ENCODE measurements around the gene MYL6B. TPM values are rescaled to one million over a fixed set of nuclear protein-coding genes. Genes with fewer than 3 reads are reported as not detected.
A peak's percentile ranks its signal among the peaks of the same experiment; 100 is the strongest.
"Not testable (repeated sequence)": the region's sequence is repeated elsewhere in the genome, so short reads cannot be mapped to it uniquely, and the experiment has no call there.

The MYL6B gene
- total RNA-seq, 3 donors from 2014 or later: 30.3 to 34.5 (median 30.8) TPM

DNA sequence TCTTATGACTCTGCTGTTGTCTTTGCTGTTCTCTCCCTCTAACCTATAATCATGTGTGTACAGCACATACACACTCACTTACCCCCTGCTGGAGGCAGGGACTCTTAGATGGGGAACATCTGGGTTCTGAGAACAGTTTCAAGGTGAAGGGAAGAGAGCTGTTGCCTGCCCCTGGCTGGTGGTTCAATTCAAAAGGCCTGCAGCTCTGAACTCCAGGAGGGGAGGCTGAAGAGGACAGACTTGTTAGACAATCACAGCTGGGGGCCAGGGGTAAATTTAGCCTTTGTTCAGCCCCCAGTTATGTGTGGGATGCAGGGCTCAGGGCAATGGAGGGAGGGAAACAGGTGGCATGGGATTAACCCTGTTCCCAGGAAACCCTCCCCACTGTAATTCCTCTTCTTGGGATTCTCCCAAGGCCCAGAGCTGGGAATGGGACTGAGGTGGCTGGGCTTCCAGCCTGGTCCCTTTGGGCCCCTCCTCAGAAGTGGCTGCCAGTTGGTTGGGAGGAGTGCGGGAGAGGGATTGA is 1.9 kb downstream of the MYL6B start:
- H3K4me1 Mint-ChIP-seq (ENCODE audit: low read depth): peaks cover 37% of the 10 kb centered on the region
- no peak for DNase-seq
- H3K9me3 Mint-ChIP-seq: no peaks in the 10 kb centered on the region
- no peak for ATAC-seq
- H3K36me3 Mint-ChIP-seq (ENCODE audit: insufficient read depth): peaks cover 7% of the 10 kb centered on the region
- no peak overlapping the region for H3K4me3 Mint-ChIP-seq
- no peaks in the 10 kb centered on the region for H3K27me3 Mint-ChIP-seq (ENCODE audit: low read depth)

DNA sequence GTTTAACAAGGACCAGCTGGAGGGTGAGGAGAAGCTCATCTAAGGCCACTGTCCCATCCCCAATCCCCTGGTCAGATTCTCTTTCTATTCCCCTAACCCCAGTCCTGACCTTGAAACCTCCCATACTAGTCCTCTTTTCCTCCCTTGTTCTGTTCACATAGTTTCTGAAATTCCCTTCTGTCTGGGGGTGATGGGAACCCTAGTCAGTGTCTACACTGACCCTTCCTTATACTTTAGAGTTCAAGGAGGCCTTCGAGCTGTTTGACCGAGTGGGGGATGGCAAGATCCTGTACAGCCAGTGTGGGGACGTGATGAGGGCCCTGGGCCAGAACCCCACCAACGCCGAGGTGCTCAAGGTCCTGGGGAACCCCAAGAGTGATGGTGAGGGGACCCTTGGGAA is 2.4 kb downstream of the MYL6B start:
- DNase-seq: no peak
- H3K4me3 Mint-ChIP-seq: no peak overlapping the region

DNA sequence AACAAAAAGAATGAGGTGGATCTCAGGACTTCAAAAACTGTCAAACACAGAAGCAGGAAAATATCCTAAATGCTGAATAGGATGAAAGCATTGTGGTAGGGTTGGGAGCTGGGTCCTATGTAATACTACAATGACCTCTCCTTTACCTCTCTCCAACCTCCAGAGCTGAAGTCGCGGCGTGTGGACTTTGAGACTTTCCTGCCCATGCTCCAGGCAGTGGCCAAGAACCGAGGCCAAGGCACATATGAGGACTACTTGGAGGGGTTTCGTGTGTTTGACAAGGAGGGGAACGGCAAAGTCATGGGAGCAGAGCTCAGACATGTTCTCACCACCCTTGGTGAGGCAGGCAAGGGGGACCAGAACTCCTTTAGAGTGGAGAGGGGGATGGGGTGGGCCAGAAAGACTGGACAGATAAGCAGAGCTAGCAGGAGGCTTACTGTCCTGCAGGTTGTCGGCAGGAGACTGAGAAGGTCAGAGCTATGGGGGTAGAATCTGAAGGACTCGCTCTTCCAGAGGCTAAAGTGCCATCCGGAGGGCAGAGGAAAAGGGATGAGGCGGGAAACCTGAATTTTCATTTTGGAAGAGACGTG is 3.0 kb downstream of the MYL6B start:
- Mint-ChIP-seq H3K27me3 (ENCODE audit: low read depth) (no peaks in the 10 kb centered on the region), H3K4me3 (peak overlapping the region; percentile 27), H3K9me3 (no peaks in the 10 kb centered on the region), H3K36me3 (ENCODE audit: insufficient read depth) (peaks cover 15% of the 10 kb centered on the region), H3K4me1 (ENCODE audit: low read depth) (peaks cover 43% of the 10 kb centered on the region)
- no peak for ATAC-seq
- DNase-seq: no peak

More for the DNA sequence above, 2.4 kb downstream of the MYL6B start:
- no peaks in the 10 kb centered on the region for H3K27me3 Mint-ChIP-seq (ENCODE audit: low read depth)
- ATAC-seq: no peak
- H3K36me3 Mint-ChIP-seq (ENCODE audit: insufficient read depth): peaks cover 10% of the 10 kb centered on the region
- no peaks in the 10 kb centered on the region for H3K9me3 Mint-ChIP-seq
- peaks cover 41% of the 10 kb centered on the region for H3K4me1 Mint-ChIP-seq (ENCODE audit: low read depth)

GRCh38 chr12:56156464-56157200 is 4.2 kb downstream of the MYL6B start:
- not testable (repeated sequence) for ATAC-seq; DNase-seq; H3K27me3 Mint-ChIP-seq (ENCODE audit: low read depth); H3K9me3 Mint-ChIP-seq
- Mint-ChIP-seq H3K4me1 (ENCODE audit: low read depth) (peaks cover 44% of the 10 kb centered on the region), H3K36me3 (ENCODE audit: insufficient read depth) (peaks cover 24% of the 10 kb centered on the region), H3K4me3 (peak overlapping the region; percentile 95)

- Mint-ChIP-seq H3K4me1 (ENCODE audit: low read depth) (peaks cover 42% of the 10 kb centered on the region), H3K36me3 (ENCODE audit: insufficient read depth) (peaks cover 25% of the 10 kb centered on the region), H3K4me3 (peak overlapping the region; percentile 95), H3K9me3 (no peaks in the 10 kb centered on the region), H3K27me3 (ENCODE audit: low read depth) (no peaks in the 10 kb centered on the region)
- DNase-seq (peak; percentile 33), ATAC-seq (peak; percentile 41 to 47)
Observed at GRCh38 chr12:56157201-56158028, 5.0 kb downstream of the MYL6B start.

DNA sequence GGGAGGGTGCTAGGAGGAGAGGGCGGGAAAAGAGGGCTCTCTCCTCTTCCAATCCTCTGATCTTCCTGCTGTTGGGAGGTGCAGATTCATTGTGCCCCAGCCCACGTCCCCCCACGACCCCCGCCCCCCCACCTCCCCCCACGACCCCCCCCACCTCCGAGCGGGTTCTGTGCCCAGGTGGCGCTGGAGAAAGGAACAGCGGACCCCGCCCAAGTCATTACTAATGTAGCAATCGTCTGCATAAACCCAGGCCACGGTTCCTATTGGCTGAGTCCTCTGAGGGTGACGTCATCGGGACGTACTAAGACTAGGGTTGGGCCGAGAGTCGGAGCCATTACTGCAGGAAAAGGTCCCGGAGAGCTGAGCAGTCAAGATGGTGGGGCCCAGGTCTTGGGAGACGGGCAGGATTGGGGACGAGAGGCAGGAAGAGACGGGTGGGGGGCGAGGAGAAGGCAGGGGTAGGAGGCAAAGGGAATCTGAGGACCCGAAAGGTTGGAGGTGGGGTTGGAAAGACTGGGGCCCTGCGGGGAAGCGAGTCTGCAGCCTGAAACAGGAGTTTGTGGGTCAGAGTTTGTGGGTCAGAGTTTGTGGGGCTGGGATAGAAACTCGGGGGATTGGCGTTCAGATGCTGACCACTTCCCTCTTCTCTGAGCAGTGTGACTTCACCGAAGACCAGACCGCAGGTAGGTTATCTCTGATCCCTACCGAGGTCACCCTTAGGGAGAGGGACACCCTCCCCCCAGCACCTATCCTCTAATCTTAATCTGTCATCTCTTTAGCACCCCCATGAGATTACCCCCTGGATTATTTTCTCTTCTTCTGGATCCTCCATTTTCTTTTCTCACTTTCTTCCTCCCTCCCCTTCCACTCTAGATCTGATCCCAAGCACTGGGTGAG is 5.9 kb downstream of the MYL6B start, which contains the start of gene MYL6:
MYL6 (plus strand) TSS at position 331 of the 897 bp plus-strand sequence; CDS start at position 374, 43 bp downstream.
- Mint-ChIP-seq H3K9me3 (no peaks in the 10 kb centered on the region), H3K36me3 (ENCODE audit: insufficient read depth) (peaks cover 28% of the 10 kb centered on the region), H3K4me3 (peak within 1 kb of the TSS; percentile 95), H3K4me1 (ENCODE audit: low read depth) (peaks cover 35% of the 10 kb centered on the region), H3K27me3 (ENCODE audit: low read depth) (no peaks in the 10 kb centered on the region)
- DNase-seq (peak; percentile 85), ATAC-seq (peak; percentile 88 to 89)

DNA sequence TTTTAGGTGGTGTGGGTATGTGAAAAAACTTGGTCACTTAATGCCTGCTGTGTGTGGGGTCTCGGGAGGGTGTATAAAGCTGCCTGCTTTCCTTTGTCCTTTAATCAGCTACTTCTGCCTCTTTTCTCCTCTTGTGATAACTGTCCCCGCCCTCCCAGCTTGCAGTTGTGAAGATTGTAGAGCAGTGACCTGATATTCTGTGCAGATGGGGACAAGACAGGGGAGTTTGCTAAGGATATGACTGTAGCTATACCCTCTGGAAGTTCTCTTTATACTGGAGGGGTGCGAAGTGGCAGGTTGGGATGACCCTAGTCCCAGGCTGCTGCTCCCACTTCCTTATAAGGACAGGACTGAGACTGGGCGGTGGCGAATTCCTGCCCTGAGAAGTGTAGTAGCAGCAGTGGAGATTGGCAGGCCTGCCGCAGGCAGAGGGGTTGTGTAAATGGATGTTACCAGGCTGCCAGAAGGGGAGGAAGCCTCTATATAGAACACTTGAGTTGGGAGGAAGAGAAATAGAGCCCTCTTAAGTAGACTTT is 6.6 kb downstream of the MYL6B start:
- H3K9me3 Mint-ChIP-seq: no peaks in the 10 kb centered on the region
- peaks cover 35% of the 10 kb centered on the region for H3K4me1 Mint-ChIP-seq (ENCODE audit: low read depth)

GRCh38 chr12:56159482-56160192 is 7.2 kb downstream of the MYL6B start:
- ATAC-seq: no peak
- Mint-ChIP-seq H3K36me3 (ENCODE audit: insufficient read depth) (peaks cover 39% of the 10 kb centered on the region), H3K4me1 (ENCODE audit: low read depth) (peaks cover 35% of the 10 kb centered on the region), H3K4me3 (peak overlapping the region; percentile 95), H3K27me3 (ENCODE audit: low read depth) (no peaks in the 10 kb centered on the region), H3K9me3 (no peaks in the 10 kb centered on the region)
- DNase-seq: no peak

More for the DNA sequence above, 6.6 kb downstream of the MYL6B start:
- Mint-ChIP-seq H3K4me3 (peak overlapping the region; percentile 95), H3K36me3 (ENCODE audit: insufficient read depth) (peaks cover 33% of the 10 kb centered on the region), H3K27me3 (ENCODE audit: low read depth) (no peaks in the 10 kb centered on the region)
- ATAC-seq (peak in 1 of 2 donors; percentile 3), DNase-seq (no peak)

DNA sequence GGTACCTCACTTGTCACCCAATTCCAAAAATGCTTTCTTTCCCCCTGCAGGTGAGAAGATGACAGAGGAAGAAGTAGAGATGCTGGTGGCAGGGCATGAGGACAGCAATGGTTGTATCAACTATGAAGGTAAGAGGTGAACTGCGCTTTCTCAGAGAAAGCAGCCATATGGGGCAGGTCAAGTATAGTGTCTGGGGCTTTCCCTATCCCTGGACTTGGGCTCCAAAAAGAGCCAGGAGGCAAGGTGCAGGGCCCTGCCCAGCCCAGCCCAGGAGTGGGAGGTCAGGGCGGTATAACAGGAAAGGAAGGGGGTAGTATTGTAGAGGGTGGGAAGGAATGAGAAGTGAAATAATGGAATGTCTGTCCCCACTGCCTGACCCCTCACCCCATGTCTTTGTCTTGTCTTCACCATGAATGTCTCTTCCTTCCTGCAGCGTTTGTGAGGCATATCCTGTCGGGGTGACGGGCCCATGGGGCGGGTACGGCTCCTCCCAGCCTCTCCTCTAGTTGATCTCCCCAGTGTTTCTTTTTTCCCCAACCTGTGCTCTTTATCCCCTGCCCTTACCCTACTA is 7.9 kb downstream of the MYL6B start:
- ATAC-seq (peak; percentile 47 to 52), DNase-seq (peak; percentile 58)
- H3K27me3 Mint-ChIP-seq (ENCODE audit: low read depth): no peaks in the 10 kb centered on the region
- peak overlapping the region; percentile 95 for H3K4me3 Mint-ChIP-seq
- peaks cover 35% of the 10 kb centered on the region for H3K4me1 Mint-ChIP-seq (ENCODE audit: low read depth)
- no peaks in the 10 kb centered on the region for H3K9me3 Mint-ChIP-seq
- peaks cover 39% of the 10 kb centered on the region for H3K36me3 Mint-ChIP-seq (ENCODE audit: insufficient read depth)

GRCh38 chr12:56160894-56161689 is 8.7 kb downstream of the MYL6B start:
- H3K9me3 Mint-ChIP-seq: no peaks in the 10 kb centered on the region
- peak overlapping the region; percentile 95 for H3K4me3 Mint-ChIP-seq
- DNase-seq (no peak), ATAC-seq (no peak)
- peaks cover 35% of the 10 kb centered on the region for H3K4me1 Mint-ChIP-seq (ENCODE audit: low read depth)
- H3K36me3 Mint-ChIP-seq (ENCODE audit: insufficient read depth): peaks cover 38% of the 10 kb centered on the region
- H3K27me3 Mint-ChIP-seq (ENCODE audit: low read depth): no peaks in the 10 kb centered on the region

DNA sequence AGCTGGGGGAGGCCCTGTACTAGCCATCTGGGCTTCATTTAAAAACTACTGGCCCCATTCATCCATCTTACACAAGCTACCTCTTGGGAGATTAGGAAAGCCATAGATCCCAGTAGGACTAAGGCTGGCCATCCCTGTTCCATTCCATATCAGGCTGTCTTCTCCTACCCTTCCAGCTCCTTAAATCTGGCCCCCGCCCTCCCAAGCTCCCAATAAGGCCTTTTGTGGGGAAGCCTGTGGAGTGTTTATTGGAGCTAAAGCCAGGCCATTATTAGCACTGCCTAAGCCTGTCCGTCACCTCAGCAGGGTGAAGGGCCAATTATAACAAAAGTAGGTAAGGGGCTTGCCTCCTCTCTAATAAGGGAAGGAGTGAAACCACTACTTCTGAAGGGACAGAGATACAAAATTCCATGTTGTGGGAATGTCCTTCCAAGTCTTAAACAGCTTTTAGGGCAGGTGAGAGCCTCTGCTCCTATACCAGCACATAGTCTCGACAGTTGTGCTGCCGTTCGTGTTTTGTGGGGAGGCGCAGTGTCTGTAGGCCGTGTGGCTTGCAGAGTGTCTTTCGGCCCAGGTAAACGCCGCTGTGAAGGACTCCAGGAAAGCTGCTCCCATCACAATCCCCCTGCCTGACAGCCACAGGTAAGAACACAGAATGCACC is 9.4 kb downstream of the MYL6B start:
- DNase-seq (no peak), ATAC-seq (no peak)
- H3K4me1 Mint-ChIP-seq (ENCODE audit: low read depth): peaks cover 35% of the 10 kb centered on the region
- no peaks in the 10 kb centered on the region for H3K9me3 Mint-ChIP-seq
- peaks cover 38% of the 10 kb centered on the region for H3K36me3 Mint-ChIP-seq (ENCODE audit: insufficient read depth)
- peak overlapping the region; percentile 95 for H3K4me3 Mint-ChIP-seq
- no peaks in the 10 kb centered on the region for H3K27me3 Mint-ChIP-seq (ENCODE audit: low read depth)

Measured in activated T-cell treated with anti-CD3 and anti-CD28 coated beads, Interleukin-2, amount 50 U/mL, for 4 hours (primary cell).